WERI-Rb-1 (cell line): ENCODE measurements around the gene P2RX7.

Experiments
- DNase-seq: peaks from one replicate; pipeline ENCODE4 v3.0.0-alpha.2; 2020
- H3K27ac ChIP-seq: fragments of 250-450 bp; sonication (Bioruptor Pico); 2 replicates; pipeline ENCODE4 v1.5.1; 2020; ENCODE audit warnings: mild to moderate bottlenecking, moderate library complexity
- H3K27me3 ChIP-seq: fragments of 250-450 bp; sonication (Bioruptor Pico); 2 replicates; pipeline ENCODE4 v1.5.1; 2021; ENCODE audit warnings: mild to moderate bottlenecking, low read depth, moderate library complexity; ENCODE audit not compliant: insufficient read depth, severe bottlenecking
- H3K36me3 ChIP-seq: fragments of 250-450 bp; sonication (Bioruptor Pico); 2 replicates; pipeline ENCODE4 v1.5.1; 2020; ENCODE audit warnings: mild to moderate bottlenecking, moderate library complexity
- H3K4me3 ChIP-seq: 2 replicates; pipeline ENCODE4 v1.5.1; 2011; ENCODE audit warnings: low read depth, mild to moderate bottlenecking, control low read depth, low read length
- H3K9me3 ChIP-seq: fragments of 250-450 bp; sonication (Bioruptor Pico); 2 replicates; pipeline ENCODE4 v1.5.1; 2021; ENCODE audit warnings: mild to moderate bottlenecking, moderate library complexity; ENCODE audit not compliant: severe bottlenecking
- TF ChIP-seq, protein P1 (sequence below): IDR thresholded peaks from 2 replicates; pipeline ENCODE4 v1.5.1; 2011; ENCODE audit warnings: low read depth, mild to moderate bottlenecking, control low read depth, inconsistent platforms, low read length

P2RX7 gene

DNA sequence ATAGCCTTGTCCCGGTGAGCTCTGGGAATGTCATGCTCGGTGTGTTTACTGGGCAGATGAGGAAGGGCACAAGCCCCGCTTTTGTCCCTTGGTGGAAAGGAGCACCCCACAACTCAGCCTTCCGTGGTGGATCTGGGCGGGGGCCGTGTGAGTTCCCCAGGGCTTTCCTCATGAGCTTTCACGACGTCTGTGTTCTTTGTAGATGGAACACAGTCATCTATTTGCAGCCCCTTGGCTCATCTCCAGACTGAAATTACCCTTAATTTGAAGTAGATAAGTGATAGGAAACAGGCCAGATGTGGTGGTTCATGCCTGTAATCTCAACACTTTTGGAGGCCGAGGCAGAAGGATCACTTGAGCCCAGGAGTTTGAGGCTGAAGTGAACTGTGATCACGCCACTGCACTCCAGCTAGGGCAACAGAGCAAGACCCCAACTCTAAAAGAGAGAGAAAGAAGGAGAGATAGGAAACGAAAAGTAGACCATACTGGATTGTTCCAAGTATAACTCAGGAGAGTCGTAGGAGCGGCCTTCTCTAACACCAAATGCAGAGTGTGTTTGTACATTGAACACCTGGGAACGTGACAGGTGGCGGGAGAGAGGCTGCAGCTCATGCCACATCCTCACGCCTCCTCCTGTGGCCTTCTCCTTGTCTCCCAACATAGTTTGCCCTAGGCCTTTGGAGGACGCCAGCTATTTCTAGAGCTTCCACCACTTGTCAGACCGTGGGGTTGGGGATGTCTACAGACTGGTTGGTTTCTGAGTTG lies 86.1 kb downstream of the P2RX7 start:
- no peak for DNase-seq
- Histone ChIP-seq H3K4me3 (no peak overlapping the region), H3K27me3 (no peaks in the 10 kb centered on the region), H3K36me3 (no peaks in the 10 kb centered on the region), H3K27ac (no peak overlapping the region), H3K9me3 (no peaks in the 10 kb centered on the region)
- TF ChIP-seq, protein P1, sequence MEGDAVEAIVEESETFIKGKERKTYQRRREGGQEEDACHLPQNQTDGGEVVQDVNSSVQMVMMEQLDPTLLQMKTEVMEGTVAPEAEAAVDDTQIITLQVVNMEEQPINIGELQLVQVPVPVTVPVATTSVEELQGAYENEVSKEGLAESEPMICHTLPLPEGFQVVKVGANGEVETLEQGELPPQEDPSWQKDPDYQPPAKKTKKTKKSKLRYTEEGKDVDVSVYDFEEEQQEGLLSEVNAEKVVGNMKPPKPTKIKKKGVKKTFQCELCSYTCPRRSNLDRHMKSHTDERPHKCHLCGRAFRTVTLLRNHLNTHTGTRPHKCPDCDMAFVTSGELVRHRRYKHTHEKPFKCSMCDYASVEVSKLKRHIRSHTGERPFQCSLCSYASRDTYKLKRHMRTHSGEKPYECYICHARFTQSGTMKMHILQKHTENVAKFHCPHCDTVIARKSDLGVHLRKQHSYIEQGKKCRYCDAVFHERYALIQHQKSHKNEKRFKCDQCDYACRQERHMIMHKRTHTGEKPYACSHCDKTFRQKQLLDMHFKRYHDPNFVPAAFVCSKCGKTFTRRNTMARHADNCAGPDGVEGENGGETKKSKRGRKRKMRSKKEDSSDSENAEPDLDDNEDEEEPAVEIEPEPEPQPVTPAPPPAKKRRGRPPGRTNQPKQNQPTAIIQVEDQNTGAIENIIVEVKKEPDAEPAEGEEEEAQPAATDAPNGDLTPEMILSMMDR = no peak

DNA sequence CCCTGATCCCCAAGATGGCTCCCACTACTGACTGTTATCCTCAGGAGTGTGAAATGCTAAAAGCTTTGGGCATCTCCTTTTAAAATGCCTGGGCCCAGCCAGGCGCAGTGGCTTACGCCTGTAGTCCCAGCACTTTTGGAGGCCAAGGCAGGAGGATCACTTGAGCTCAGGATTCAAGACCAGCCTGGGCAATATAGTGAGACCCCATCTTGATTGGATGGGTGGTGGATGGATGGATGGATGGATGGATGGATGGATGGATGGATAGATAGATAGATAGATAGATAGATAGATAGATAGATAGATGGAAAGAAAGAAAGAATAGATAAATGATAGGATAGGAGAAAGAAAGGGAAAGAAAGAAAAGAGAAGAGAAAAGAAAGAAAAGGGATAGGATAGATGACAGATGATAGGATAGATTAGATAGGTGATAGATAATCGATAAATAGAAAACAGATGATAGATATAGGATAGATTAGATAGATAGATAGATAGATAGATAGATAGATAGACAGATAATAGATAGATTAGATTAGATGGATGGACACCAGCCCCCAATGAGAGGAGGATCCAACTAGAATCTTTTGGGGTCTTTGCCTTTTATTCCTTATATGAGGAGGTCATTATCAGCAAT lies 86.8 kb downstream of the P2RX7 start:
- Histone ChIP-seq H3K36me3 (no peaks in the 10 kb centered on the region), H3K9me3 (no peaks in the 10 kb centered on the region), H3K27me3 (no peaks in the 10 kb centered on the region), H3K27ac (no peak overlapping the region), H3K4me3 (no peak overlapping the region)
- no peak for DNase-seq
- TF ChIP-seq, protein P1 = no peak

DNA sequence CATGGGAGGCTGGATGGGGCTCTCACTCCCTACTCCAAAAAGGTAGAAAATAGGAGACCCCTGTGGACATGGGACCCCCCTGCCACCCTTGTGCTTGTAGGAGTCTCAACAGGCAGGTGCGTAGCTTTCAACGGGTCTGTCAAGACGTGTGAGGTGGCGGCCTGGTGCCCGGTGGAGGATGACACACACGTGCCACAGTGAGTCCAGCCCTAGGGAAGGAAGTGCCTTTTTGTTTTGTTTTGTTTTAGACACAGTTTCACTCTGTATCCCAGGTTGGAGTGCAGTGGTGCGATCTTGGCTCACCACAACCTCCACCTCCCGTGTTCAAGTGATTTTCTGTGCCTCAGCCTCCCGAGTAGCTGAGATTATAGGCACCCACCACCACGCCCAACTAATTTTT lies 90.2 kb downstream of the P2RX7 start:
- H3K9me3 ChIP-seq = no peaks in the 10 kb centered on the region
- DNase-seq = no peak
- no peaks in the 10 kb centered on the region for H3K36me3 ChIP-seq
- TF ChIP-seq, protein P1 = no peak
- no peak overlapping the region for H3K27ac ChIP-seq
- H3K27me3 ChIP-seq = no peaks in the 10 kb centered on the region
- no peak overlapping the region for H3K4me3 ChIP-seq

DNA sequence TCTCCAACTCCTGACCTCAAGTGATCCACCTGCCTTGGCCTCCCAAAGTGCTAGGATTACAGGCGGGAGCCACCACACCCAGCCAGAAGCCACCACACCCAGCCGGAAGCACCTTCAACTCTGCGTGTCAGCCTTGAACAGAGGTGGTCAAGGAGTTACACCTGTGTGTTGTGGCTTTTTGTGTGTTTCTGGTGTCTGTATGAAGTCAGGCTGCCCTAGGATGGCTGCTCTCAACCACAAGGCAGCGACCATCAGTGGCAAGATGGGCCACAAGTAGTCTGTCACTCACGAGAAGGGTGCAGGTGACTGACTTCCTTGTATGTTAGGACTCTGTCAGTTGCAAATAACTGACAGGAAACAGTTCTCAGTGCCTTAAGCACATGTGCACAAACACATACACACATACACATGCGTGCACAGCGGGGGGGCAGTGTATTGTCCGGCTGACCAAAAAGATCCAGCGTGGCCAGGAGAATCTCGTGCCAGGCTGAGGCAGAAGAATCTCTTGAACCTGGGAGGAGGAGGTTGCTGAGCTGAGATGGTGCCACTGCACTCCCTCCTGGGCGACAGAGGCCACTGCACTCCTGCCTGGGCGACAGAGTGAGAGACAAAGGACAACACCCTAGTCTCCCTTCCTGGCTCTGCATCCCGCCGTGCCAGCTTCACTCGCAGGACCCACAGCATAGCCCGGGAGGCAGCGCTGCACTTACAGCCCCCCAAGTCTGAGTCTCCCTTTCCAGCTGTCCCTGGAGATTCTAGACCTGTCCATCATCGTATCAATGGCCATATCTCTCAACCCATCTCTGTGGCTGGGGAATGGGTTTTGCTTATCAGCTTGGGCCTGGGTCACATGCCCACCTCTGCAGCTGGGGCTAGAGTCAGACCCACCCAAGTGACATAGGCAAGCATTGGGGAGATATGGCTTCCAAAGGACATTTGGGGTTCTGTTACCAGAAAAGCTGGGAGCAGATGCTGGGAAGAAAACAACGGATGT lies 90.9 kb downstream of the P2RX7 start:
- Histone ChIP-seq H3K36me3 (no peaks in the 10 kb centered on the region), H3K9me3 (no peaks in the 10 kb centered on the region), H3K27me3 (no peaks in the 10 kb centered on the region), H3K27ac (no peak overlapping the region), H3K4me3 (no peak overlapping the region)
- DNase-seq = peak; percentile 41
- TF ChIP-seq, protein P1 = peak; percentile 71

DNA sequence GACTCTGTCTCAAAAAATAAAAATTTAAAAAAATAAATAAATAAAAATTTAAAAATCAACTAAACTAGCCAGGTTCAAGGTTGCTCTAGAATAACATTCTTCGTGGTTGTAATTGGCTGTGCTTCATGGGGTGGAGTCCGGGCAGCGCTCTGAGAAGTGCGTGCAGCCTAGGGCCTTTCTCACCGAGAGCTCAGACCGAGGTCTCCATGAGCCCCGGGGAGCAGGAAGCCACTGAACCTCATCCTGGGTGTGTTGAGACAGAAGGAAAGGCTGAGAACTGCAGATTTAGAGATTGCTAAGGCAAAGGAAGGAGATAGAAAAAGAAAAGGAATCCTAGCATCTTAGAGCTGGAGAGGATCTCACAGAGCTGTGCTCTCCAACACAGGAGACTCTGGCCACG lies 91.9 kb downstream of the P2RX7 start:
- DNase-seq = no peak
- Histone ChIP-seq H3K27ac (no peak overlapping the region), H3K4me3 (no peak overlapping the region), H3K36me3 (no peaks in the 10 kb centered on the region; the same call in 1 of the 2 replicates), H3K9me3 (no peaks in the 10 kb centered on the region), H3K27me3 (no peaks in the 10 kb centered on the region)
- TF ChIP-seq, protein P1 = no peak
